Measurements from ENCODE around the gene OTULIN. TPM values are rescaled to one million over a fixed set of nuclear protein-coding genes. Genes with fewer than 3 reads are reported as not detected.

Gene OTULIN
- total and polyA plus RNA-seq, 2 of the 8 experiments (the other 6 are each of a cell fraction or from before 2014, with no cell fraction given), result 5.2 to 34.8 TPM

DNA sequence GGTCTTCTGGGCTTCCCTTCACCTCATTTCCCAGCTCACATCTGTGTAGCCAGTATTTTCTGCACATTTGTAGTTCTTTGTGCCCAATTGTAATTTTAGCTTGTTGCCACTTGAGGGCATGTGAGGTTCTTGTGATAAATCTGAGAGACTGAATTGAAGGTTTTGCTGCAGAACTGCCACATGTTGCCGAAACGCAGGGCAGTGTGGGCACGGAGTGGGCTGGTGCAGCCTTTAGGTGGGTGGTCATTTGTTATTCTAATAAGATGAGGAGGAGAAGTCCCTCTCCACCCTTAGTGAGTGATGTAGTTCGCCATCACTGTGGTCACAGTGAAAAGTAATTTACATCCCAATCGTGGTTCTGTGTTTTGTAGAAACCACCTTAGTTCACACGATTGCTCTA, 21.2 kb downstream of the OTULIN start (continued):
- TF ChIP-seq RNF2 (IDR thresholded peaks at IDR 0.05; ENCODE audit: borderline replicate concordance, low read depth, low read length, missing control alignments, poor library complexity, severe bottlenecking), result no peak
- no peak for TF ChIP-seq SRF (IDR thresholded peaks at IDR 0.05; ENCODE audit: low read depth, low read length)
- no peak for TF ChIP-seq ATF2 (IDR thresholded peaks at IDR 0.05; ENCODE audit: low read length)
- no peak for TF ChIP-seq RXRA (IDR thresholded peaks at IDR 0.05; ENCODE audit: insufficient read depth, low read depth, low read length)
- no peak for TF ChIP-seq TCF12 (IDR thresholded peaks at IDR 0.05; ENCODE audit: low read depth, low read length)
- no peak for TF ChIP-seq BACH1 (IDR thresholded peaks at IDR 0.05; ENCODE audit: low read length)
- TF ChIP-seq TAF7 (optimal IDR thresholded peaks at IDR 0.05; ENCODE audit: borderline replicate concordance, low read depth, low read length), result no peak
- no peak for TF ChIP-seq POLR2AphosphoS5 (IDR thresholded peaks at IDR 0.05; ENCODE audit: low read depth, low read length)
- peak; percentile 81 to 89 for TF ChIP-seq RAD21 (IDR thresholded peaks at IDR 0.05 in 1 of 2, conservative IDR thresholded peaks at IDR 0.05 in 1 of 2; ENCODE audit: low read depth in 2 of 2, low read length in 2 of 2)
- TF ChIP-seq, protein P1, sequence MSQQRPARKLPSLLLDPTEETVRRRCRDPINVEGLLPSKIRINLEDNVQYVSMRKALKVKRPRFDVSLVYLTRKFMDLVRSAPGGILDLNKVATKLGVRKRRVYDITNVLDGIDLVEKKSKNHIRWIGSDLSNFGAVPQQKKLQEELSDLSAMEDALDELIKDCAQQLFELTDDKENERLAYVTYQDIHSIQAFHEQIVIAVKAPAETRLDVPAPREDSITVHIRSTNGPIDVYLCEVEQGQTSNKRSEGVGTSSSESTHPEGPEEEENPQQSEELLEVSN (IDR thresholded peaks at IDR 0.05), result no peak
- no peak for TF ChIP-seq CBX5 (IDR thresholded peaks at IDR 0.05; ENCODE audit: low read depth, low read length)
- TF ChIP-seq SAP30 (IDR thresholded peaks at IDR 0.05; ENCODE audit: insufficient read depth, insufficient replicate concordance, low read length), result no peak
- no peak for TF ChIP-seq CHD1 (IDR thresholded peaks at IDR 0.05; ENCODE audit: low read depth, low read length)
- TF ChIP-seq YY1 (IDR thresholded peaks at IDR 0.05; ENCODE audit: low read depth, low read length), result no peak
